HUES64 (cell line): ENCODE data around the gene FAM229A.
A peak's percentile ranks its signal among the peaks of the same experiment; 100 is the strongest.

Source experiments
- H3K27ac ChIP-seq: 2 replicates; pipeline ENCODE4 v1.7.0; 2013; ENCODE audit warnings: low read depth, low read length, inconsistent platforms
- H3K27me3 ChIP-seq: 2 replicates; pipeline ENCODE4 v1.6.1; 2013; ENCODE audit warnings: mild to moderate bottlenecking, low read length; ENCODE audit not compliant: insufficient read depth
- H3K36me3 ChIP-seq: 2 replicates; pipeline ENCODE4 v1.6.1; 2013; ENCODE audit warnings: mild to moderate bottlenecking, low read length; ENCODE audit not compliant: insufficient read depth
- H3K4me1 ChIP-seq: 2 replicates; pipeline ENCODE4 v1.6.1; 2013; ENCODE audit warnings: mild to moderate bottlenecking, low read length, moderate library complexity; ENCODE audit not compliant: insufficient read depth
- H3K4me3 ChIP-seq: 2 replicates; pipeline ENCODE4 v1.5.1; 2013; ENCODE audit warnings: mild to moderate bottlenecking, low read length, moderate library complexity
- H3K9ac ChIP-seq: 2 replicates; pipeline ENCODE4 v1.6.1; 2013; ENCODE audit warnings: mild to moderate bottlenecking, low read depth, low read length
- H3K9me3 ChIP-seq: 2 replicates; pipeline ENCODE4 v1.6.1; 2013; ENCODE audit warnings: low read depth, low read length; ENCODE audit not compliant: insufficient read depth
- WGBS: fragments of 150-250, 120-280 bp; methylation state at CpG from one replicate; pipeline ENCODE4 v1.1.7; 2013; ENCODE audit warnings: missing lambda C conversion rate; 5-methylcytosine and 5-hydroxymethylcytosine counted together

Gene FAM229A

DNA sequence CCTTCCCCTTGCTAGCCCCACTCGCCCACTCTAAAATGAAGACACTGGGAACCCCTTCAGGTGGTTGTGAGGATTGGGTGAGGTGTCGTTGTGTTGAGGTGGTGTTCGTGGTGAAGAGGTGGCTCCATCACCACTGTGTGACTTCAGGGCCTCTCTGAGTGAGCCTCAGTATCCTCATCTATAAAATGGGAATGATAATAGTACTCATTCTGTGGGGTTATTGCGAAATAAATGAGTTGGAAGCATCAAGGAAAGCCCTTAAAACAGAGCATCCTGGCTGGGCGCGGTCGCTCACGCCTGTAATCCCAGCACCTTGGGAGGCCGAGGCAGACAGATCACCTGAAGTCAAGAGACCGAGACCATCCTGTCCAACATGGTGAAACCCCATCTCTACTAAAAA lies 19.6 kb downstream of the FAM229A start:
- Histone ChIP-seq H3K4me1 (peaks cover 4% of the 10 kb centered on the region), H3K9me3 (no peaks in the 10 kb centered on the region), H3K9ac (no peak overlapping the region), H3K27ac (no peak overlapping the region), H3K36me3 (no peaks in the 10 kb centered on the region), H3K27me3 (no peaks in the 10 kb centered on the region), H3K4me3 (no peak overlapping the region)
- WGBS = 97% methylated on average over 9 of the region's 10 CpGs

DNA sequence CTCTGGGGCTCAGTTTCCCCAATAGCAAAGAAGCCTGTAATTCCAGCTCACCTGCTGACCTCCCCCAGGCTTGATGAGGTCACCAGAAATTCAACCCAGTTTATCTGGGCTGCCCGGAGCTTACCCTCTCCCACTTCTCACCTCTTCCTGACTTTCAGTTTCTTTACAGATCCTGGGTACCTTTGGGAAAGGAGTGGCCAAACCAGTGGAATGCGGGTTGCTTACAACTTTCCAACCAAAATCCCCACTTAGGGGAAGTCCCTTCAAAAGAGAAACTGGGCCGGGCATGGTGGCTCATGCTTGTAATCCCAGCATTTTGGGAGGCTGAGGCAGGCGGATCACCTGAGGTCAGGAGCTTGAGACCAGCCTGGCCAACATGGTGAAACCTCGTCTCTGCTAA lies 20.3 kb downstream of the FAM229A start:
- H3K4me3 ChIP-seq = no peak overlapping the region
- H3K4me1 ChIP-seq = peaks cover 9% of the 10 kb centered on the region
- no peak overlapping the region for H3K9ac ChIP-seq
- peaks cover 2% of the 10 kb centered on the region for H3K27me3 ChIP-seq
- H3K9me3 ChIP-seq = no peaks in the 10 kb centered on the region
- no peaks in the 10 kb centered on the region for H3K36me3 ChIP-seq
- 86% methylated on average over 5 of the region's 5 CpGs for WGBS
- no peak overlapping the region for H3K27ac ChIP-seq

DNA sequence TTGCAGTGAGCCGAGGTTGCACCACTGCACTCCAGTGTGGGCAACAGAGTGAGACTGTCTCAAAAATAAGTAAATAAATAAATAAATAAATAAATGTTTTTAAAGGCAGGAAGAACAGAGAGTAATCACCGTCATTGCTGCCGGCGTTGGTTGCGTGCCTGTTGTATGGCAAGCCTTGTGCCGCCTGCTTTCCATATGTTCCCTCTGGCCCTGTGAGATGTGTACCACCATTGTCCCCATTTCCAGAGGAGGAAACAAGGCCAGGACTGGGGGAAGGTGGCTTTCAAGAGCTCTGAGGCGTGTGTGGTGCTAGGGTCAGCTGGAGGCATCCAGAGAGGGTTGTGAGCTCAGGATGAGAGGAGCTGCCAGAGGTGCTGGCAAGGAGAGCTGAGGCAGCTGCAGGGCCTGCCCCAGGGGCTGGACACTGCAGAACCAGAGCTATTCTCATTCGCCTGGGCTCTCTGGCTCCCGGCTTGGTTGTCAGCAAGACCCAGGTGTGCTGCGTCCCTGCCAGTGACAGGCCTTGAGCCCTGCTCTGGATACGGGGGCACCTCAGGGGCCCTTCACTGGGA lies 21.0 kb downstream of the FAM229A start:
- 90% methylated on average over 11 of the region's 11 CpGs for WGBS

GRCh38 chr1:32339363-32339978 lies 22.8 kb downstream of the FAM229A start:
- Histone ChIP-seq H3K4me1 (peaks cover 10% of the 10 kb centered on the region), H3K9ac (no peak overlapping the region), H3K27ac (no peak overlapping the region), H3K36me3 (peaks cover 6% of the 10 kb centered on the region), H3K4me3 (no peak overlapping the region), H3K27me3 (peaks cover 8% of the 10 kb centered on the region), H3K9me3 (no peaks in the 10 kb centered on the region)
- WGBS = 82% methylated on average over 5 of the region's 5 CpGs

More for the DNA sequence above, 21.0 kb downstream of the FAM229A start:
- no peaks in the 10 kb centered on the region for H3K9me3 ChIP-seq
- H3K4me3 ChIP-seq = no peak overlapping the region
- H3K27me3 ChIP-seq = peaks cover 8% of the 10 kb centered on the region
- H3K27ac ChIP-seq = no peak overlapping the region
- H3K4me1 ChIP-seq = peaks cover 9% of the 10 kb centered on the region
- no peak overlapping the region for H3K9ac ChIP-seq
- H3K36me3 ChIP-seq = no peaks in the 10 kb centered on the region

DNA sequence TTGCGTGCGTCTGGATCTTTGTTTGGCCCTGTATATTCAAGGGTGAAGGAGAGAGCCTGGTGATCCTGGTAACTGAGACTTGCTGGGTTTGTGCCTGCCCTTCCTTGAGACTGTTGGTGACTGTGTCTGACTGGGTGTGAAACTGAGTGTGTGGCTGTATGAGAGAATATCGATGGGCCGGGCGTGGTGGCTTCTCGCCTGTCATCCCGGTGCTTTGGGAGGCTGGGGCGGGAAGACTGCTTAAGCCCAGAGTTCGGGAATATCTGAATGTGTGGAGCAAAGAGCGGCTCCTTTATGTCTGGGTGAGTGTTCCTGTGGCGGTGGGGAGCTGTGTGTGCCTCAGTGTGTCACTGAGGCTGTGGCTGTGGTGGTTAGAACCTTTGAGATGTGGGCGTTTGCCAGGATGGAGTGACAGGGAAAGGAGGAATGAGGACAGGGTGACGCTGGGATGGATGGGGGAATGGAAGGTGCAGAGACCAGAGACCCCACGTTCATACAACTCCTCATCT lies 23.6 kb downstream of the FAM229A start:
- Histone ChIP-seq H3K27ac (no peak overlapping the region), H3K4me1 (peaks cover 17% of the 10 kb centered on the region), H3K9me3 (no peaks in the 10 kb centered on the region), H3K9ac (no peak overlapping the region), H3K4me3 (no peak overlapping the region), H3K36me3 (peaks cover 14% of the 10 kb centered on the region), H3K27me3 (peaks cover 8% of the 10 kb centered on the region)
- 95% methylated on average over 13 of the region's 14 CpGs for WGBS

DNA sequence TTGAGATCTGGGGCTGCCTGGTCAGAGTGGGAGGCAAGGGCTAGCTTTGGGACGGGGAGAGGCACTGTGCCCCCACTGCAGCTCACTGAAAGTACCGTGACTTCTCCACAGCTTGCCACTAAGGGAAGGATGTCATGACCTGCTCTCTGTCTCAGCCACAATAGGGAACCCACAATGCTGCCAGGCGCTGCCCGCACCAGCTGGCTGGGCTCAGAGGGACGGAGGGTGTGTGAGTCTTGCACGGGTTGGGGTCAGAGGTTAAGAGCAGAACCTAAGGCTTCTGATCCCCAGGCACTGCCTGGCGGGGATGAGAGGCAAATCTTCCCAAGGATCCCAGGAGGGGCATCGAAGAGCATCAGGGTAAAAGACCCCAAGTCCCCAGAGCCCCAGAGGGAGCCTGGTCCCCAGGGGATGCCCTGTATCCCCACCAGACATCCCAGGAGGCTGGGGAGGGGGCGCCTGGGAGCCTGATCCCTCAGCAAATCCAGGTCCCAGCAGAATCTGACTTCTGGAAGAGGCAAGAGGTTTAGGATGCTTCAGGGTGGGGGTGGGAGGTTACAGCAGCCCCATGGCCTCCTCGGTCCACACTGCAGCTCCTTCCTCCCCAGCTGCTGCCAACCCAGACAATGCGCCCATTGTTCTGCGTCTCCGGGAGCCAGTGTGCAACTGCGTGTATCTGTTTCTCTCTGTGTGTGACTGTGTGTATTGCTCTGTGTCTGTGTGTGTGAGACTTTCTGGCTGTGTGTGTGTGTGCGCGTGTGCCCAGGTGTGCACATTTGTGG lies 24.2 kb downstream of the FAM229A start:
- H3K4me3 ChIP-seq = no peak overlapping the region
- H3K9me3 ChIP-seq = no peaks in the 10 kb centered on the region
- H3K27ac ChIP-seq = no peak overlapping the region
- H3K36me3 ChIP-seq = peaks cover 20% of the 10 kb centered on the region
- no peak overlapping the region for H3K9ac ChIP-seq
- H3K4me1 ChIP-seq = peaks cover 20% of the 10 kb centered on the region
- 79% methylated on average over 16 of the region's 16 CpGs for WGBS
- peaks cover 8% of the 10 kb centered on the region for H3K27me3 ChIP-seq

DNA sequence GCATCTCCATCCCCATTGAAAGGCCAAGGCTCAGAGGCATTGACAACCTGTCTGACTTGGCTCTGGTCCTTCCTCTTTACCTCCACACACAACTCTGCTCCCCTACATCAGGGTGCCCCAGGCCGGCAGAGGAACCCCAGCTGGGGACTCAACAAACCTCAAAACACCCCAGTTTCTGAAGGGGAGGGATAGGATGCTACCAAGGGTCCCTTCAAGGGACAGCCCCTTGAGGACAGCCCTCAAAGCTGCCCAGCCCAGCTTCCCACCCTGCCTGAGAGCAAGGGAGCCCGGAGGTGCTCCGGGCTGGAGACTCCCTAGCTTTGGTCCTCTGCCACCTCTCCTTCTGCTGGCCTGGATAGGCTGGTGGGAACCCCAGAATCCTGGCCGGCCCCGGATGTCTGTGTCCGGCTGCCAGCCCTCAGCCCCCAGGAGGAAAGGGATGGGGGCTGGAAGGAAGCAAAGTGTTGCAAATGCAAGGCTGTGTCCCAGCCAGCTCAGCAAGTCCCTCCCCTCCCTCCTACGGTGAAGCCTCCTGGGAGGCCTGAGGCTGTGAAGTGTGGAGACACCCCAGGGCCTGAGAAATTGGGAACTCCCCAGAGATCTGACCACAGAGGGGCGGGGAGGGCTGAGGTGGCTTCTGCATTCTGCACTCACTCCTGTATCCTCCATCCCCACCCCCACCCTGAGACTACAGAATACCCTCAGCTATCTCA lies 25.2 kb downstream of the FAM229A start:
- 62% methylated on average over 8 of the region's 8 CpGs for WGBS
- H3K27me3 ChIP-seq = peaks cover 8% of the 10 kb centered on the region
- H3K9ac ChIP-seq = no peak overlapping the region
- H3K27ac ChIP-seq = no peak overlapping the region
- no peaks in the 10 kb centered on the region for H3K9me3 ChIP-seq
- peaks cover 23% of the 10 kb centered on the region for H3K4me1 ChIP-seq
- H3K36me3 ChIP-seq = peaks cover 29% of the 10 kb centered on the region
- H3K4me3 ChIP-seq = peak overlapping the region; percentile 94; the same call in 1 of the 2 replicates

- Histone ChIP-seq H3K4me3 (peak overlapping the region; percentile 94), H3K4me1 (peaks cover 23% of the 10 kb centered on the region), H3K36me3 (peaks cover 34% of the 10 kb centered on the region), H3K9me3 (no peaks in the 10 kb centered on the region), H3K27me3 (peaks cover 8% of the 10 kb centered on the region), H3K27ac (no peak overlapping the region), H3K9ac (no peak overlapping the region)
- 20% methylated on average over 15 of the region's 15 CpGs for WGBS
These were observed 25.7 kb downstream of the FAM229A start for GRCh38 chr1:32336591-32336932.

DNA sequence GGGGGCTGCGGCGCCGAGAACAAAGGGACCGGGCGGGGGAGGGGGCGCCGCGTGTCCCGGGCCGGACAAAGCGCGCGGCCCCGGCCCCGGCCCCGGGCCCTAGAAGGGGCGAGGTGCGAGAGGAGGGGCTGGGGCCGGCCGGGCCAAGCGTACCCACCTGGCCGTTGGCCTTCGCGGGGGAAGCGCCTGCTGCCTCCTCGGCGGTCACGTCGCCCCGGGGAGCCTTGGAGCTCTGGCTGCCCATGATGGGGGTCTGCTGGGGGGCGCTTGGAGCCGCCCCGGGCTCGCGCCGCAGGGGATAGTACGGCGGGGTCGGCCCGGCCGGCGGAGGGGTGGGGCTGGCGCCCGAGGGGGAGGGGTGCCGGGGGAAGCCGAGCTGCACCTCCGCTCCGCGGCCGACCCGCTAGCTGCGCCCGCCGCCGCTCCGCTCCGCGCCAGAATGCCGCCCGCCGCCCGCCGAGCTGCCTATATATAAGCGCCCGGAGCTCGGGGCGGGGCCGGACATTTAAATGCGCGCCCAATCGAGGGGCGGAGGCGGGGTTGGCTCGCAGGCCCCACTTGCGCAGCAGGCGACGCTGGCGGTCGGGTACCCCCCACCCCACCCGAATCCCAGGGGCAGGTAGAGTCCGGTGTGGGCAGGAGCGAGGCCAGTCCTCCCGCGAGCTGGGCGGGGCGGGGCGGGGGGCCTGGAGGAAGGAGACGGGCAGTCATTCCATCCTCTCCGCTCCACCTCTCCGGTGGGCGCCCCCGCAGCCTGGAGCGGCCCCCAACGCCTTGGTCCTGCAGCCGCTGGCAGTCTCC lies 26.3 kb downstream of the FAM229A start, which contains the start of gene MARCKSL1:
TSS of gene MARCKSL1 (minus strand) at position 444 of the 801 bp plus-strand sequence. CDS start at position 244, 200 bp downstream.
- H3K9me3 ChIP-seq = no peaks in the 10 kb centered on the region
- peaks cover 8% of the 10 kb centered on the region for H3K27me3 ChIP-seq
- H3K4me3 ChIP-seq = peak within 1 kb of the TSS; percentile 94
- peaks cover 23% of the 10 kb centered on the region for H3K4me1 ChIP-seq
- peaks cover 39% of the 10 kb centered on the region for H3K36me3 ChIP-seq
- peak within 1 kb of the TSS; percentile 97 for H3K9ac ChIP-seq
- under 1% methylated on average over 93 of the region's 95 CpGs for WGBS
- H3K27ac ChIP-seq = peak within 1 kb of the TSS; percentile 85

GRCh38 chr1:32335535-32335789 lies 26.8 kb downstream of the FAM229A start:
- peaks cover 23% of the 10 kb centered on the region for H3K4me1 ChIP-seq
- no peaks in the 10 kb centered on the region for H3K9me3 ChIP-seq
- H3K4me3 ChIP-seq = peak overlapping the region; percentile 94

More at GRCh38 chr1:32335535-32335789, 26.8 kb downstream of the FAM229A start:
- under 1% methylated on average over 33 of the region's 34 CpGs for WGBS
- H3K36me3 ChIP-seq = peaks cover 45% of the 10 kb centered on the region
- H3K27me3 ChIP-seq = peaks cover 8% of the 10 kb centered on the region
- peak overlapping the region; percentile 97 for H3K9ac ChIP-seq
- peak overlapping the region; percentile 85 for H3K27ac ChIP-seq
